ENCODE data around the gene SCUBE2. TPM values are rescaled to one million over a fixed set of nuclear protein-coding genes. Genes with fewer than 3 reads are reported as not detected.
"Not testable (repeated sequence)": the region's sequence is repeated elsewhere in the genome, so short reads cannot be mapped to it uniquely, and the experiment has no call there.

Gene SCUBE2
- total and polyA plus RNA-seq, 7 donors: 2.3 to 22.9 (median 7.5) TPM

GRCh38 chr11:9013373-9013772 is 78.0 kb downstream of the SCUBE2 start:
- H3K36me3 ChIP-seq: no peaks in the 10 kb centered on the region
- intact Hi-C loops (cut with DNase I): no loop called here
- no peak overlapping the region for H3K27ac ChIP-seq
- H3K4me3 ChIP-seq: no peak overlapping the region
- no peak for DNase-seq
- TF ChIP-seq POLR2AphosphoS5 (IDR thresholded peaks at IDR 0.05) (no peak), POLR2A (IDR thresholded peaks at IDR 0.05) (no peak), EP300 (IDR thresholded peaks at IDR 0.05) (no peak), CTCF (IDR thresholded peaks at IDR 0.05) (no peak)
- peaks cover 0 to 13% (median 4%) of the 10 kb centered on the region in 4 donors for H3K4me1 ChIP-seq
- no peaks in the 10 kb centered on the region for H3K27me3 ChIP-seq
- 93 to 94% methylated on average over 4 of the region's 4 CpGs for WGBS, 2 donors
- no peaks in the 10 kb centered on the region for H3K9me3 ChIP-seq

GRCh38 chr11:9009538-9009937 is 81.9 kb downstream of the SCUBE2 start:
- 20 to 73% methylated on average over 1 of the region's 1 CpG for WGBS, 2 donors
- H3K4me1 ChIP-seq; H3K27ac ChIP-seq; H3K27me3 ChIP-seq; DNase-seq; H3K36me3 ChIP-seq; intact Hi-C loops (cut with DNase I); H3K9me3 ChIP-seq; H3K4me3 ChIP-seq: not testable (repeated sequence)

- H3K36me3 ChIP-seq: no peaks in the 10 kb centered on the region
- H3K9me3 ChIP-seq: no peaks in the 10 kb centered on the region
- TF ChIP-seq POLR2A (IDR thresholded peaks at IDR 0.05): no peak
- no peak for TF ChIP-seq CTCF (IDR thresholded peaks at IDR 0.05)
- TF ChIP-seq EP300 (IDR thresholded peaks at IDR 0.05): no peak
- TF ChIP-seq POLR2AphosphoS5 (IDR thresholded peaks at IDR 0.05): no peak
- H3K27ac ChIP-seq: no peak overlapping the region
- H3K4me1 ChIP-seq: peaks cover 0 to 11% (median 10%) of the 10 kb centered on the region in 4 donors
- WGBS, 2 donors: 75 to 82% methylated on average over 1 of the region's 1 CpG
- no peak for DNase-seq
- no peaks in the 10 kb centered on the region for H3K27me3 ChIP-seq
- intact Hi-C loops (cut with DNase I): no loop called here
- H3K4me3 ChIP-seq: no peak overlapping the region
Measured at GRCh38 chr11:9008661-9009060, 82.7 kb downstream of the SCUBE2 start.

GRCh38 chr11:9008011-9008550 is 83.3 kb downstream of the SCUBE2 start:
- no peaks in the 10 kb centered on the region for H3K9me3 ChIP-seq
- intact Hi-C loops (cut with DNase I): no loop called here
- peaks cover 0 to 16% (median 15%) of the 10 kb centered on the region in 4 donors for H3K4me1 ChIP-seq
- no peaks in the 10 kb centered on the region for H3K36me3 ChIP-seq
- peaks cover 0 to 2% (median 0%) of the 10 kb centered on the region in 3 donors for H3K27me3 ChIP-seq
- H3K4me3 ChIP-seq: no peak overlapping the region
- TF ChIP-seq POLR2A (IDR thresholded peaks at IDR 0.05) (no peak), EP300 (IDR thresholded peaks at IDR 0.05) (no peak), CTCF (IDR thresholded peaks at IDR 0.05) (no peak), POLR2AphosphoS5 (IDR thresholded peaks at IDR 0.05) (no peak)
- no peak for DNase-seq
- 72 to 79% methylated on average over 3 of the region's 3 CpGs for WGBS, 2 donors
- H3K27ac ChIP-seq: no peak overlapping the region

GRCh38 chr11:9005087-9005486 is 86.3 kb downstream of the SCUBE2 start:
- Histone ChIP-seq H3K4me3 (no peak overlapping the region), H3K36me3 (no peaks in the 10 kb centered on the region), H3K27ac (no peak overlapping the region), H3K4me1 (peaks cover 0 to 20% (median 20%) of the 10 kb centered on the region in 4 donors), H3K27me3 (peaks cover 0 to 25% (median 9%) of the 10 kb centered on the region in 3 donors), H3K9me3 (no peaks in the 10 kb centered on the region)
- intact Hi-C loops (cut with DNase I): no loop called here
- TF ChIP-seq EP300 (IDR thresholded peaks at IDR 0.05) (no peak), POLR2AphosphoS5 (IDR thresholded peaks at IDR 0.05) (no peak), POLR2A (IDR thresholded peaks at IDR 0.05) (no peak), CTCF (IDR thresholded peaks at IDR 0.05) (no peak)
- WGBS, 2 donors: 80 to 91% methylated on average over 4 of the region's 4 CpGs
- DNase-seq: no peak

Measured in sigmoid colon (tissue), 7 donors.